ENCODE results near the gene PCED1A. TPM values are rescaled to one million over a fixed set of nuclear protein-coding genes. Genes with fewer than 3 reads are reported as not detected.

PCED1A gene
- total and polyA plus RNA-seq, 8 donors, result 12.1 to 110 (median 15.6) TPM

DNA sequence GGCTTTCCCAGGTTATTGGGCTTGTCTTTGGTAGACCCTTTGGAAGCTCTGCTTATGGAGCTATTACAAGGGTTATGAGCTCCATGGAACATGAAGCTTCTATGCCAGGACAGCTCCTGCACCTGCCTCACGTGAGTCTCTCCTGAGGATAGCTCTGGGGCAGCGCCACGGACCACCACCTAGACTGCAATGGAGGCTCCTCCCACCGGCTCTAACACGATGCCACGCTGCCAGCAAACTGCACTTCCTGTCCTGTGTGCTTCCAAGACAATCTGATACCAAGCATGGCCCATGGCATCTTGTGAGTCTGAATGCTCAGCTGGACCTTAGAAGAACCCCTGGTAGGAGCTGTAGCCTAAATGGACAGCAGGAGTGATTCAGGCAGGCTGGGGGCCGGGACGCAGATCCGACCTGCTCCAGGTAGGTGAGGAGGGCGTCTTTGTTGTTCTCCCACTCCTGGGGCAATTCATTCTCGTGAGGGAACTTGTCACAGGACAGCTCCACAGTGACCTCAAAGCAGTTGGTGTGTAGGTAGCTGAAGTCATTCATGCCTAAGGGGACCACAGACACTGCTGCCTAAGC, 45.5 kb downstream of the PCED1A start:
- no peaks in the 10 kb centered on the region for H3K36me3 ChIP-seq
- H3K27me3 ChIP-seq, result peaks cover 0 to under 1% (median 0%) of the 10 kb centered on the region in 4 donors

DNA sequence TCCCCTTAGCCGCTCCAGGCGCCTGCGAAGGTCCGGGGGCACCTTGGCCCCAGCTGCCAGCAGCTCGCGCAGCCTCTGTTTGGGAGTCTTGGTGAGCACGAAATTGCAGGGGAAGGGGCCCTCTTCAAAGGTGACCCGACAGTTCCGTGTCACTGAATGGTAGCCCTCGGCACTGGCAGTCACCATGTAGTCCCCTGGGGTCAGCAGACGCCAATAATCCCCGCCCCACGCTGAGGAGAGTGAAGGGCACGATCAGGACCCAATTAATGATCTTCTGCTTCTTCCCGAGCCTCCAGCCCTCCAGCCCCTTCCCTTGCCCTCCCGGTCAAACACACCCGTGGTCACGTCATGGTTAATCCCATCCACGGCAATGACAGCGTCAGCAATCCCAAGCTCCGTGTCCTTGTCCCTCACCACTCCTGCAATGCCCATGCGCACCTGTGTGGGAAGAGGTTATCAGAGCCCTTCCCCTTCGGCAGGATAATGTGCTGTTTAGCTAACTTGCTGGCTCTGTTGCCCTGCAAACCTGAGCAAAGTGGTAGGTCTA, 46.2 kb downstream of the PCED1A start:
- ATAC-seq, result no peak
- no peaks in the 10 kb centered on the region for H3K27me3 ChIP-seq
- no peak for DNase-seq
- FAIRE-seq, result no peak
- no peaks in the 10 kb centered on the region for H3K4me1 ChIP-seq
- no peaks in the 10 kb centered on the region for H3K36me3 ChIP-seq
- no peak overlapping the region for H3K27ac ChIP-seq
- intact Hi-C loops (cut with DNase I), result no loop called here
- TF ChIP-seq, protein P1, sequence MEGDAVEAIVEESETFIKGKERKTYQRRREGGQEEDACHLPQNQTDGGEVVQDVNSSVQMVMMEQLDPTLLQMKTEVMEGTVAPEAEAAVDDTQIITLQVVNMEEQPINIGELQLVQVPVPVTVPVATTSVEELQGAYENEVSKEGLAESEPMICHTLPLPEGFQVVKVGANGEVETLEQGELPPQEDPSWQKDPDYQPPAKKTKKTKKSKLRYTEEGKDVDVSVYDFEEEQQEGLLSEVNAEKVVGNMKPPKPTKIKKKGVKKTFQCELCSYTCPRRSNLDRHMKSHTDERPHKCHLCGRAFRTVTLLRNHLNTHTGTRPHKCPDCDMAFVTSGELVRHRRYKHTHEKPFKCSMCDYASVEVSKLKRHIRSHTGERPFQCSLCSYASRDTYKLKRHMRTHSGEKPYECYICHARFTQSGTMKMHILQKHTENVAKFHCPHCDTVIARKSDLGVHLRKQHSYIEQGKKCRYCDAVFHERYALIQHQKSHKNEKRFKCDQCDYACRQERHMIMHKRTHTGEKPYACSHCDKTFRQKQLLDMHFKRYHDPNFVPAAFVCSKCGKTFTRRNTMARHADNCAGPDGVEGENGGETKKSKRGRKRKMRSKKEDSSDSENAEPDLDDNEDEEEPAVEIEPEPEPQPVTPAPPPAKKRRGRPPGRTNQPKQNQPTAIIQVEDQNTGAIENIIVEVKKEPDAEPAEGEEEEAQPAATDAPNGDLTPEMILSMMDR (IDR thresholded peaks at IDR 0.05), result no peak
- no peak overlapping the region for H3K4me3 ChIP-seq
- 65 to 67% methylated on average over 23 of the region's 23 CpGs for WGBS, 2 donors
- no peaks in the 10 kb centered on the region for H3K9me3 ChIP-seq

More for the DNA sequence above, 45.5 kb downstream of the PCED1A start:
- TF ChIP-seq, protein P1 (IDR thresholded peaks at IDR 0.05), result no peak
- Histone ChIP-seq H3K9me3 (no peaks in the 10 kb centered on the region), H3K4me1 (no peaks in the 10 kb centered on the region), H3K4me3 (no peak overlapping the region), H3K27ac (no peak overlapping the region)
- no peak for ATAC-seq
- intact Hi-C loops (cut with DNase I), result no loop called here
- no peak for DNase-seq
- 64 to 66% methylated on average over 11 of the region's 11 CpGs for WGBS, 2 donors
- FAIRE-seq, result no peak

DNA sequence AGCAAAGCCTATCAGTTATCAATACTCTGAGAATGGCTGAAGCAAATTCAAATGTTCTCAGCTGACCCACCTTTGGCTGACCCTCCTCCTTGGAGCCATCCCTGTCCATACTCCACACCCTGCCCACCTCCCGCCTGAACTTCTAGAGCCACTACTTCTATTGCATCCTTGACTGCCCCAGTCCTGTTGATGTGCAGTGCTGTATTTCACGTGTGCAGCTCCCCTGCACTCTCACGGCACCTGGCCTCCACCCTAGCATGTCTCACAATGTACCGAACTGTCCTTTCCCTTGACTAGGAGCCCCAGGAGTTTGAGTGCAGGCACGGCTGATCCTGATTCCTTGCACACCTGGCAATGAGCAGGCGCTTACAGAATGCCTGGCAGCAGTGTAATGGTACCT, 47.0 kb downstream of the PCED1A start:
- Histone ChIP-seq H3K36me3 (no peaks in the 10 kb centered on the region), H3K27ac (no peak overlapping the region), H3K4me3 (no peak overlapping the region), H3K9me3 (no peaks in the 10 kb centered on the region), H3K4me1 (no peaks in the 10 kb centered on the region), H3K27me3 (no peaks in the 10 kb centered on the region)
- no peak for ATAC-seq
- 67 to 81% methylated on average over 6 of the region's 6 CpGs for WGBS, 2 donors
- no peak for FAIRE-seq
- intact Hi-C loops (cut with DNase I), result no loop called here
- DNase-seq, result no peak
- TF ChIP-seq, protein P1 (IDR thresholded peaks at IDR 0.05), result no peak

Other genes starting within 250 kb of the PCED1A start
- 10 to 100 TPM; 36.2 to 83.1 (median 60.1) TPM for gene NOP56, start 188.0 kb downstream of the PCED1A start, total RNA-seq
- gene NOP56, start 188.0 kb downstream of the PCED1A start, polyA plus RNA-seq, result 100 to 1,000 TPM; 124 to 204 TPM
- 10 to 100 TPM; 27.3 to 41.3 (median 31.3) TPM for gene IDH3B, start 176.4 kb downstream of the PCED1A start, total RNA-seq
- gene IDH3B, start 176.4 kb downstream of the PCED1A start, polyA plus RNA-seq, result 10 to 100 TPM; 51.2 to 83.3 TPM
- gene EBF4, start 147.9 kb downstream of the PCED1A start, total RNA-seq, result 10 to 100 TPM in 2 of 6 donors, 1 to 10 TPM in 4; 6.8 to 16.4 (median 8.1) TPM
- 10 to 100 TPM; 22.9 to 25.3 TPM for gene EBF4, start 147.9 kb downstream of the PCED1A start, polyA plus RNA-seq
- 10 to 100 TPM in 1 of 6 donors, 1 to 10 TPM in 2, under 1 TPM in 3; 0.28 to 10.6 (median 2.2) TPM for gene CPXM1, start 40.0 kb downstream of the PCED1A start, total RNA-seq
- gene CPXM1, start 40.0 kb downstream of the PCED1A start, polyA plus RNA-seq, result 1 to 10 TPM; 1.1 to 2.9 TPM
- not detected for gene C20orf141, start 25.7 kb downstream of the PCED1A start, total RNA-seq
- under 1 TPM in 1 of 2 donors, not detected in 1; 0.19 TPM for gene C20orf141, start 25.7 kb downstream of the PCED1A start, polyA plus RNA-seq
- not detected for gene TMEM239, start 24.3 kb downstream of the PCED1A start, total RNA-seq
- gene TMEM239, start 24.3 kb downstream of the PCED1A start, polyA plus RNA-seq, result not detected
- gene VPS16, start 90 bp upstream of the PCED1A start, total RNA-seq, result 10 to 100 TPM; 19.2 to 30.3 (median 21.0) TPM
- gene VPS16, start 90 bp upstream of the PCED1A start, polyA plus RNA-seq, result 10 to 100 TPM; 69.3 to 93.4 TPM
- 10 to 100 TPM; 14.4 to 29.1 (median 18.2) TPM for gene PTPRA, start 32.8 kb upstream of the PCED1A start, total RNA-seq
- 10 to 100 TPM in 1 of 2 donors, 1 to 10 TPM in 1; 6.8 to 20.9 TPM for gene PTPRA, start 32.8 kb upstream of the PCED1A start, polyA plus RNA-seq
- not detected for gene GNRH2, start 203.0 kb upstream of the PCED1A start, total RNA-seq
- gene GNRH2, start 203.0 kb upstream of the PCED1A start, polyA plus RNA-seq, result not detected
- gene MRPS26, start 205.4 kb upstream of the PCED1A start, total RNA-seq, result 10 to 100 TPM; 14.4 to 26.7 (median 20.5) TPM
- gene MRPS26, start 205.4 kb upstream of the PCED1A start, polyA plus RNA-seq, result 10 to 100 TPM; 46.4 to 46.7 TPM
- under 1 TPM in 1 of 6 donors, not detected in 5; 0.38 TPM for gene OXT, start 231.0 kb upstream of the PCED1A start, total RNA-seq
- gene OXT, start 231.0 kb upstream of the PCED1A start, polyA plus RNA-seq, result not detected
- not detected for gene AVP, start 244.1 kb upstream of the PCED1A start, total RNA-seq
- not detected for gene AVP, start 244.1 kb upstream of the PCED1A start, polyA plus RNA-seq